ENCODE measurements around the gene PADI4.

PADI4 gene

DNA sequence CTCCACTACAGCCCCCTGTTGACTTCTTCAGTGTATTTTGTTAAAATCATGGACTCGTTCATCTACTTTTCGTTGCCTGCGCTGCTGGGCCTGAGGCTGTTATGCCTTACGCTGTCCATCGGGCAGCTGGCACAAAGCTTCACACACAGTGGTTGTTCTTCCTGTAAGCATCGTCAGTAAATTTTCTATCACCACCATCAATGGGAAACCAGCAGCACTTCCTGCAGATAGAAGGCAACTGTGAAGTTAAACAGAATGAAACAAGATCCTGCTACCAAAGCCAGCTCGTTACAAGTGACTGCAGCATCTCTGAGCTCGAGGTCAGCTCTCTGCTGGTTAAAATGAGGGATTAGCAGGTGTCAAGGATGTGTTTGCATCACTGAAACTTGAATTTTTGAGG lies 42.1 kb downstream of the PADI4 start:
- no peak for DNase-seq (ENCODE audit: low read depth, low spot score)

DNA sequence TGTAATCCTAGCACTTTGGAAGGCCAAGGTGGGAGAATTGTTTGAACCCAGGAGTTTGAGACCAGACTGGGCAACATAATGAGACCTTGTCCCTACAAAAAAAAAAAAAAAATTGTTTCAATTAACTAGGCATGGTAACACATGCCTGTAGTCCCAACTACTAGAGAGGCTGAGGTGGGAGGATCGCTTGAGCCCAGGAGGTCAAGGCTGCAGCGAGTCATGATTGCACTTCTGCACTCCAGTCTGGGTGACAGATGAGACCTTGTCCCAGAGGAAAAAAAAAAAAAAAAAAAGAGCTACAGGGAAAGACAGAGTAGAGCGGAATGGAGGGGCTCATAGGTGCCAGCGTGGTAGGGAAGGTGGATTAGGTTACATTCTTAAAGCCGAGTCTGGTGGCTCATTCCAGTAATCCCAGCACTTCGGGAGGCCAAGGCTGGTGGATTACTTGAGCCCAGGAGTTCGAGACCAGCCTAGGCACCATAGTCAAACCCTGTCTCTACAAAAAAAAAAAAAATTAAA lies 43.0 kb downstream of the PADI4 start:
- DNase-seq (ENCODE audit: low read depth, low spot score): no peak

DNA sequence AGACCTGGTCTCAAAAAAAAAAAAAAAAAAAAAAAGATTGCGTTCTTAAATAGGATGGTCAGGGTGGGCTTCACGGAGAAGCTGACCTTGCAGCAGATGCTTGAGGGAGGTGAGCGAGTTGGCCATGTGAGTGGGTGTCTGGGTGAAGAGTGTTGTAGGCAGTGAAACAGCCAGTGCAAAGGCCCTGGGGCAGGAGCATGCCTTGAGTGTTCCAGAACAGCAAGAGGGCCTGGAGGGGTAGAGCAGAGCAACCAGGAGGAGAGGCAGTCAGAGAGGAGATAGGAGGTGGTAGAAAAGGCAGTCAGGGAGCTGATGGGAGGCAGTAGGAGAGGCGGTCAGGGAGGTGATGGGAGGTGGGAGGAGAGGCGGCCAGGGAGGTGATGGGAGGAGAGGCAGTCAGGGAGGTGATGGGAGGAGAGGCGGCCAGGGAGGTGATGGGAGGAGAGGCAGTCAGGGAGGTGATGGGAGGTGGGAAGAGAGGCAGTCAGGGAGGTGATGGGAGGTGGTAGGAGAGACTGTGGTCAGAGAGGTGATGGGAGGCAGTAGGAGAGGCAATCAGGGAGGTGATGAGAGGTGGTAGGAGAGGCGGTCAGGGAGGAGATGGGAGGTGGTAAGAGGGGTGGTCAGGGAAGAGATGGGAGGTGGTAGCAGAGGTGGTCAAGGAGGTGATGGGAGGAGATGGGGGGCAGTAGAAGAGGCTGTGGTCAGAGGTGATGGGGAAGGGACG lies 43.8 kb downstream of the PADI4 start:
- no peak for DNase-seq (ENCODE audit: low read depth, low spot score)

DNA sequence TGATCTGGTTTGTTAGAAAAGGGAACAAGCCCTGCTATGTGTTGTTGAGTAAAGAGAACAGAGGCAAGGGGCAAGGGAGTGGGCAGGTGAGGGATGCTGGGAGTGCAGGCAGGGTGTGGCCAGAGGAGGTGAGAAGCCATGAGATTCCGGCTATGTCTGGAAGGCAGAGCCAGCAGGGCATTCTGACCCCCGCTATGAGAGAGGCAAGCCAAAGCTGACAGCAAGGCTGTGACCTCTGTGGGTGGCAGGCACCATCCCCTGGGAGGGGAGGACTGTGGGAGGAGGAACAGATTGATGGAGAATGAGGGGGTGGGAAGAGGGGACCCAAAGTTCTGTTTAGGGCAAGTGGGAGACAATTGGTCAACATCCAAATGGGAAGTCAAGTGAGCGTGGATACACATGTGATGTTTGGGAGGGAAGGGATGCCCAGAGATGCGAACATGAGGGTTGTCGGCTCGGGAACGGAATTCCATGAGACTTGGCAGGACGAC lies 44.5 kb downstream of the PADI4 start:
- DNase-seq (ENCODE audit: low read depth, low spot score): no peak

GRCh38 chr1:17355898-17356297 lies 47.9 kb downstream of the PADI4 start:
- no peak for DNase-seq (ENCODE audit: low read depth, low spot score)

DNA sequence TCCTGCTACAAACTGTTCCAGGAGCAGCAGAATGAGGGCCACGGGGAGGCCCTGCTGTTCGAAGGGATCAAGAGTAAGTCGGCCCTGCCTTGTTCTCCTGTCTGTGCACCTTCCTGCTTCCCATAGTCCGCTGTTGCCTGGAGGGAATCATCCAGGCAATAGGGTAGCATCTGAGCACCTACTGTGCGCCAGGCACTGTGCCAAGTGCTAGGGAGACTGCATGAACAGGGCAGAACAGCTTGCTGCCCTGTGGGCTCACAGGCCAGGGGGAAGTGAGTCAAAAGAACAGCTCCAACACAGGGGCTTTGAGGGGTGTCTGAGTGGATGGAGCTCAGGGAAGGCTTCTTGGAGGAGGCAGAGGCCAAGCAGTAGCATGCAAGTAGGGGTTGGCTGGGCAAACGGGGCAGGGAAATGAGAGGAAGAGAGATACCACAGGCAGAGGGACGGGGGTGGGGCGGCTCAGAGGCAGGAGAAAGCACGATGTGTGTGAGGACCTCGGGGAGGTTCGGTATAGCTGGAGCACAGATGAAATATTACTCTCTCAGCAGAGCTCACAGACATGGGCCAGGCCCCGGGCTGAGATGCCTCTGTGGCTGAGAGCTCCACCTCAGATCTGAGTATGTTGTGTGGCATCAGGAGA lies 48.5 kb downstream of the PADI4 start:
- DNase-seq (ENCODE audit: low read depth, low spot score): no peak

DNA sequence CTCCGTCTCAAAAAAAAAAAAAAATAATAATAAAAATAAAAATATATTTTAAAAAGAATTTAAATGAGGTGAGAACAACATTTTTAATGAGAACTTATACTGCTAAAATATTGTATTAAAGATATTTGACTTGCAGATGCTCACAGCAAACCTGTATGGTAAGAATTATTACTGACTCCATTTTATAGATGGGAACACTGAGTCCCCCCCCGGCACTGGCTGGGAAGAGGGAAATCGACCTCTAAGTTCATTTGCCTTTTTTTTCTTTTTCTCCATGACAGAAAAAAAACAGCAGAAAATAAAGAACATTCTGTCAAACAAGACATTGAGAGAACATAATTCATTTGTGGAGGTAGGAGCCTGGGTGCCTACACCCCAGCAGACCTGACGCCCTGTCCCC lies 50.6 kb downstream of the PADI4 start:
- DNase-seq (ENCODE audit: low read depth, low spot score): no peak

GRCh38 chr1:17359031-17359430 lies 51.0 kb downstream of the PADI4 start:
- no peak for DNase-seq (ENCODE audit: low read depth, low spot score)

- no peak for DNase-seq (ENCODE audit: low read depth, low spot score)
Observed at GRCh38 chr1:17359808-17360207, 51.8 kb downstream of the PADI4 start.

DNA sequence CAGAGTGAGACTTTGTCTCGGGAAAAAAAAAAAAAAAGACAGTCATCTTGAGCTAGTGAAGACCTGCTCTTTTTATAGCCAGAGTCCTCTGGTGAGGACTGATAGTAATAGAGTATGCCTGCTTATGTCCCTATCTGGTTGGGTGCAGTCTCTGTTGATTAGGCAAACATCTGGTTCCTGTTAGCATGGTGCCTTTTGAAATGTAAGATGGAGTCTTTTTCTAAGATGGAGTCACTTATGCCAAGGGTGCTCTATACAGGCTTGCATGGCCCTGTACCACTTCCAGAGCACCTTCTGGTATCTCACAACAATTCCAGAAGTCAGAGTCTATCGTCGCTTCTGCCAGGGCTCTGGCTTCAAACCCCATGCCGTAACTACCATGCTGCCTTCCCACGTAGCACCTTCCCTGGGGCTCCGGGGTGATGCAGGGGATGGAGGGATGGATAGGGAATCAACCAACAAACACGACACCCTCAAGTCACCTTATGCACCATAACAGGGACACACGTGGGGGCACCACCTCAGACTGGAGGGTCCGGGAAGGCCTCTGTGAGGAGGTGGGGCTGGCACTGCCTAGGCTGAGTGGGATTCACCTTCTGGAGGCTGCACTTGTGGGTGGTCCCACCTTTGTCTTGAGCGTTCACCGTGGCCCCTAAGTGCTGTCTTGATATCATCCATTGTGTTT lies 52.4 kb downstream of the PADI4 start:
- no peak for DNase-seq (ENCODE audit: low read depth, low spot score)

DNA sequence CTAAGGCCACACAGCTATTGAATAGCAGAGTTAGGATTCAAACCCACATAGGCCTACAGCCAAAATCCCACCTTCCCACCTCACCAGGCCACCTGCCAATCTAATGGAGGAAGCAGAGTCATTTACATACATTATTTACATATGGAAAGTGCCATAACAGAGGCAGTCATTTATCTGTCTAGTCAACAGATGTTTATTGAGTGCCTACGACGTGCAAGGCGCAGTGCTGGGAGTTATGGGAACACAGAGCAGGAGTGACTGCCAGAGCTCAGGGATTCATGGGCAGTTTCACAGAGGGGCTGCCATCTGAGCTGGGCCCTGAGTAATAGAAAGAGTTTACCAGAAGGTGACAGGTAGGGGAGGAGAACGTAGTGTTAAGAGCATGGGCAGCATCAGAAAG lies 53.7 kb downstream of the PADI4 start:
- DNase-seq (ENCODE audit: low read depth, low spot score): no peak

DNA sequence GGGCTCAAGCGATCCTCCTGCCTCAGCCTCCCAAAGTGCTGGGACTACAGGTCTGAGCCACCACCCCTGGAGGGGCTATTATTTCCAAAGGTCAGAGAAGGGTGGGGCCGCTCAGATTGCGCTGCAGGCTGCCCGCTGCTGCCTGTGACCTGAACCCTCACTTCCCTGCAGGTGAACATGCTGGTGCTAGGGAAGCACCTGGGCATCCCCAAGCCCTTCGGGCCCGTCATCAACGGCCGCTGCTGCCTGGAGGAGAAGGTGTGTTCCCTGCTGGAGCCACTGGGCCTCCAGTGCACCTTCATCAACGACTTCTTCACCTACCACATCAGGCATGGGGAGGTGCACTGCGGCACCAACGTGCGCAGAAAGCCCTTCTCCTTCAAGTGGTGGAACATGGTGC lies 55.4 kb downstream of the PADI4 start:
- DNase-seq (ENCODE audit: low read depth, low spot score): no peak

- DNase-seq (ENCODE audit: low read depth, low spot score): no peak
Observed at GRCh38 chr1:17363771-17364170, 55.8 kb downstream of the PADI4 start.

- no peak for DNase-seq (ENCODE audit: low read depth, low spot score)
Observed at GRCh38 chr1:17365293-17365692, 57.3 kb downstream of the PADI4 start.

DNA sequence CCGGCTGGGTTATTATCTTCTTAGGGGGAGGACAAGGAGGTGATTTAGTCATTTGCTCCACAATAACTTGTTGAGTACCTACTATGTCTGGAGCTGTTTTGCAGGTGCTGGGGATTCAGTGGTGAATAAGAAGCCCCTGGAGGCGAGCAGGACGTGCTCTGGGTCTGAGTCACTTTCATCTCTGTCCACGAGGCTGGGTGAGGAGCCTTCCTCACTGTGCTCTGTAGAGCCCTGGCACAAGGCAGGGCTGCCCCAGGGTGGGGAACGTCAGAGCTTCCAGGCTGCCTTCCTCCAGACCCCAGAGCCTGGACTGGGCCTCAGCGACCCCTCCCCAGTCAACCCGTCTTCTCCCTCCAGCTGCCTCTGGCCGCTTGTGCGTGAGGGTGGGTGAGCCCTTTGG lies 61.5 kb downstream of the PADI4 start:
- DNase-seq (ENCODE audit: low read depth, low spot score): no peak

DNA sequence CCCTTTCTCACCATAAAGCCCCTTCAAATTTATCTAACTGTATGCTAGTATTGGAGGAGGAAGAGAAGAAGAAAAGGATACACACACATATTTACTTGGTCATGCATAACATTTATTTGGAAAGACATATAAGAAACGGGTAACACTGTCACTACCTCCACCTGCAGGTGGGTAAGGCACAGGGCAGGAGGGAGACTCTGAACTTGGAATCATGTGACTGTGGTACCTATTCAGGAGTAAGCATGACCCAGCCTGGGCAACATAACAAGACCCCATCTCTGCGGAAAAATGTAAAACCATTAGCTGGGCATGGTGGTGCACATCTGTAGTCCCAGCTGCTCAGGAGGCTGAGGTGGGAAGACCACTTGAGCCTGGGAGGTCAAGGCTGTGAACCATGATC lies 62.6 kb downstream of the PADI4 start:
- DNase-seq (ENCODE audit: low read depth, low spot score): no peak

DNA sequence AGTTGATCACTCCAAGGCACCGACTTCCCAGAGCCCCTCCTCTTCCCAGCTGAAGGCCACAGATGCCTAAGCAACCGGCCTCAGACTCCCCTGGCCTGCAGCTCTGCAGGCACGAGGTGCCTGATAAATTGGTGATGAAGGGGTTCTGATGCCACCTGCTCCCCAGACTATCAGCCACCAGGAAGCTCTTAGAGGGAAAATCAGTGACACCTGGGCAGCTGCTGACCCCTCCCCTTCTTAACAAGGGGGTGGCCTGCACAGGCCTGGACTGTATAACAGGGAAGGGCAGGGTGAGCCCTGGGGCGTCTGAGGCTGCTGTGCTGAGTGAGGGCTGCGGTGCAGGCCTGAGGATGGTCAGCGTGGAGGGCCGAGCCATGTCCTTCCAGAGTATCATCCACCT lies 63.9 kb downstream of the PADI4 start, which contains the start of gene PADI6:
PADI6 (plus strand) TSS at position 301 of the 400 bp plus-strand sequence; CDS start at position 351, 50 bp downstream.
- no peak for DNase-seq (ENCODE audit: low read depth, low spot score)

- no peak for DNase-seq (ENCODE audit: low read depth, low spot score)
Observed at GRCh38 chr1:17372955-17373354, 65.0 kb downstream of the PADI4 start.

GRCh38 chr1:17375651-17376050 lies 67.7 kb downstream of the PADI4 start:
- no peak for DNase-seq (ENCODE audit: low read depth, low spot score)

- no peak for DNase-seq (ENCODE audit: low read depth, low spot score)
Observed at GRCh38 chr1:17377325-17377953, 69.4 kb downstream of the PADI4 start.

GRCh38 chr1:17381161-17381560 lies 73.2 kb downstream of the PADI4 start:
- DNase-seq (ENCODE audit: low read depth, low spot score): no peak

DNA sequence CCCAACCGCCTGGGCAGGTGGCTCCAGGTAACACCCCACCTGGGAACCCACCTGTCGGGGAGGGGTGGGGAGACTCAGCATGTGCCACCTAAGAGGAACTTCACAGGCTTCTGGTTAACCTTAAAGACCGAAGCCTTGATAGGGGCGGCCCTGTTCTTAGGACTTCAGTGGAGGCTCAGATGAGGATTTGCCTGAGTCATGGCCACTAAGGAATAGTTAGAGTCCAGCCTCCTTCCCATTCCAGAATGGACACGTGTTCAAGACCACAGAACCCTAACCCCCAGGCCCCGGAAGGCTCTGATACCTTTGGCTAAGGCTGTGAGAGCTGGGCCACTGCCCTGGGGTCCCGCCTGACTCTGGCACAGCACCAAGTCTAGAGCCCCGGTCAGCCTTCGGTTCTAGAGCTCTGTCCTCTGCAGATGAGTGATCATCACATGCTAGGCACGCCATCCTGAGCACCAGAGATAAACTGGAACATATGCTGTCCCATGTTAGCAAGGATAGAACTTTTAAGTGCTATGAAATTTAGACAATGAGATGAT lies 84.3 kb downstream of the PADI4 start:
- no peak for DNase-seq (ENCODE audit: low read depth, low spot score)

Data from activated CD4-positive, CD25-positive, alpha-beta regulatory T cell treated with anti-CD3 and anti-CD28 coated beads, Interleukin-2, amount 50 U/mL, for 16 hours (primary cell).